Measurements from ENCODE around the gene CMSS1. TPM values are rescaled to one million over a fixed set of nuclear protein-coding genes. Genes with fewer than 3 reads are reported as not detected.

CMSS1 gene
- total and polyA plus RNA-seq, 2 donors (not counting 1 experiment from before 2014, with no cell fraction given) = 7.3 to 22.8 TPM

- WGBS (ENCODE audit: insufficient coverage) = no CpG with 5 or more reads among the region's 2 CpGs
- H3K4me1 Mint-ChIP-seq = peaks cover 66% of the 10 kb centered on the region
- ChIA-PET POLR2A (no interaction called here), CTCF (interaction anchor here (1.0 to 3.3 kb wide), 5 partner anchors 11 to 214 kb away, joined by 5 to 18 read pairs (median 7); partner anchors contain the start of gene TBC1D23)
- intact Hi-C loops (cut with micrococcal nuclease) = loop anchor here (1.0 to 10.0 kb wide), 5 partner anchors 22 to 1142 kb away; partner anchors contain the start of genes CMSS1, DCBLD2 and NIT2
- Histone ChIP-seq H3K27ac (ENCODE audit: low read length in 2 of 2) (peak overlapping the region; percentile 75 to 82), H3K9ac (ENCODE audit: low read length) (peak overlapping the region; percentile 49), H3K4me1 (ENCODE audit: control insufficient read depth in 2 of 2, insufficient read depth in 2 of 2, low read length in 2 of 2) (peaks cover 60 to 63% of the 10 kb centered on the region in 2 donors), H3K4me3 (ENCODE audit: control extremely low read depth in 1 of 5, extremely low read depth in 1 of 5, insufficient read depth in 1 of 5, low read depth in 2 of 5, low read length in 4 of 5) (peak overlapping the region; percentile 16 to 47 (median 34)), H3K79me2 (ENCODE audit: control insufficient read depth, insufficient read depth, low read length) (no peaks in the 10 kb centered on the region), H3K9me3 (ENCODE audit: control extremely low read depth in 1 of 3, control insufficient read depth in 2 of 3, insufficient read depth in 1 of 3, low read length in 2 of 3) (no peaks in the 10 kb centered on the region), H2AFZ (ENCODE audit: insufficient read depth, low read depth, low read length, poor library complexity, severe bottlenecking) (no peak overlapping the region), H4K20me1 (ENCODE audit: control insufficient read depth, insufficient read depth, low read length, poor library complexity, severe bottlenecking) (no peaks in the 10 kb centered on the region), H3K27me3 (replicated peaks in 1 of 4; ENCODE audit: control extremely low read depth in 1 of 4, control insufficient read depth in 3 of 4, insufficient read depth in 4 of 4, low read length in 3 of 4) (no peaks in the 10 kb centered on the region), H3K36me3 (replicated peaks in 1 of 2; ENCODE audit: control extremely low read depth in 1 of 2, control insufficient read depth in 1 of 2, extremely low read depth in 1 of 2, insufficient read depth in 2 of 2, low read length in 1 of 2) (no peaks in the 10 kb centered on the region), H3K4me2 (replicated peaks; ENCODE audit: low read depth, low read length, poor library complexity, severe bottlenecking) (peak overlapping the region; percentile 69)
- ATAC-seq (ENCODE audit: low read depth) (no peak), DNase-seq (peak; percentile 50)
- H3K9me3 Mint-ChIP-seq (ENCODE audit: insufficient read depth) = no peaks in the 10 kb centered on the region
- TF ChIP-seq CTCF (IDR thresholded peaks at IDR 0.05) (no peak), EZH2 (IDR thresholded peaks at IDR 0.05; ENCODE audit: borderline replicate concordance, insufficient read depth, low read depth, low read length, poor library complexity, severe bottlenecking) (no peak)
- peak overlapping the region; percentile 89 for H3K4me3 Mint-ChIP-seq
- no peaks in the 10 kb centered on the region for H3K27me3 Mint-ChIP-seq
- H3K27ac Mint-ChIP-seq = peak overlapping the region; percentile 97
Observed at GRCh38 chr3:100046986-100047385, 229.3 kb downstream of the CMSS1 start.

GRCh38 chr3:100047455-100048141 is 229.9 kb downstream of the CMSS1 start:
- CTCF ChIA-PET = interaction anchor here (0.6 to 3.3 kb wide), 9 partner anchors 10 to 1182 kb away, joined by 3 to 18 read pairs (median 5); partner anchors contain the start of gene TBC1D23

More at GRCh38 chr3:100047455-100048141, 229.9 kb downstream of the CMSS1 start:
- TF ChIP-seq CTCF (IDR thresholded peaks at IDR 0.05) = no peak
- TF ChIP-seq EZH2 (IDR thresholded peaks at IDR 0.05; ENCODE audit: borderline replicate concordance, insufficient read depth, low read depth, low read length, poor library complexity, severe bottlenecking) = no peak
- intact Hi-C loops (cut with micrococcal nuclease) = loop anchor here (1.0 to 10.0 kb wide), 5 partner anchors 21 to 1143 kb away; partner anchors contain the start of genes CMSS1, DCBLD2 and NIT2
- peak overlapping the region; percentile 97 for H3K27ac Mint-ChIP-seq
- peak; percentile 67 for ATAC-seq (ENCODE audit: low read depth)
- POLR2A ChIA-PET = no interaction called here
- peak overlapping the region; percentile 49 for H3K9ac ChIP-seq (ENCODE audit: low read length)
- H2AFZ ChIP-seq (ENCODE audit: insufficient read depth, low read depth, low read length, poor library complexity, severe bottlenecking) = peak overlapping the region; percentile 66
- H3K9me3 ChIP-seq (ENCODE audit: control extremely low read depth in 1 of 3, control insufficient read depth in 2 of 3, insufficient read depth in 1 of 3, low read length in 2 of 3) = no peaks in the 10 kb centered on the region
- H3K79me2 ChIP-seq (ENCODE audit: control insufficient read depth, insufficient read depth, low read length) = no peaks in the 10 kb centered on the region
- H3K4me2 ChIP-seq (replicated peaks; ENCODE audit: low read depth, low read length, poor library complexity, severe bottlenecking) = peak overlapping the region; percentile 69
- H4K20me1 ChIP-seq (ENCODE audit: control insufficient read depth, insufficient read depth, low read length, poor library complexity, severe bottlenecking) = no peaks in the 10 kb centered on the region
- H3K4me3 Mint-ChIP-seq = peak overlapping the region; percentile 89
- H3K36me3 ChIP-seq (replicated peaks in 1 of 2; ENCODE audit: control extremely low read depth in 1 of 2, control insufficient read depth in 1 of 2, extremely low read depth in 1 of 2, insufficient read depth in 2 of 2, low read length in 1 of 2) = no peaks in the 10 kb centered on the region
- no peaks in the 10 kb centered on the region for H3K27me3 Mint-ChIP-seq
- H3K27me3 ChIP-seq (replicated peaks in 1 of 4; ENCODE audit: control extremely low read depth in 1 of 4, control insufficient read depth in 3 of 4, insufficient read depth in 4 of 4, low read length in 3 of 4) = no peaks in the 10 kb centered on the region
- DNase-seq = peak; percentile 82
- H3K4me1 ChIP-seq (ENCODE audit: control insufficient read depth in 2 of 2, insufficient read depth in 2 of 2, low read length in 2 of 2) = peaks cover 59 to 60% of the 10 kb centered on the region in 2 donors
- peak overlapping the region; percentile 16 to 47 (median 34) for H3K4me3 ChIP-seq (ENCODE audit: control extremely low read depth in 1 of 5, extremely low read depth in 1 of 5, insufficient read depth in 1 of 5, low read depth in 2 of 5, low read length in 4 of 5)
- 0% methylated on average over 2 of the region's 6 CpGs for WGBS (ENCODE audit: insufficient coverage)
- peak overlapping the region; percentile 75 to 82 for H3K27ac ChIP-seq (ENCODE audit: low read length in 2 of 2)
- no peaks in the 10 kb centered on the region for H3K9me3 Mint-ChIP-seq (ENCODE audit: insufficient read depth)
- H3K4me1 Mint-ChIP-seq = peaks cover 63% of the 10 kb centered on the region

Measured in B cell (primary cell).